CD14-positive monocyte (primary cell): ENCODE data around the gene BIN1. TPM values are rescaled to one million over a fixed set of nuclear protein-coding genes. Genes with fewer than 3 reads are reported as not detected.

ENCODE experiments used
- DNase-seq, 3 donors: peaks; one replicate each; pipeline ENCODE4 v3.0.0-alpha.2; 2011 to 2022
- H2AFZ ChIP-seq: 2 replicates; pipeline ENCODE4 v1.6.0; 2012; ENCODE audit warnings: mild to moderate bottlenecking, low read depth, low read length, inconsistent platforms; ENCODE audit not compliant: insufficient read depth, poor library complexity, severe bottlenecking
- H3K27ac ChIP-seq, 2 donors: 1 replicate in 1 of 2; 2 replicates in 1 of 2; pipeline ENCODE4 v1.5.1; 2012 to 2013; ENCODE audit warnings: low read length in 2 of 2, control low read depth in 1 of 2, inconsistent platforms in 1 of 2, low read depth in 1 of 2, mild to moderate bottlenecking in 1 of 2
- H3K27me3 ChIP-seq, 2 donors: one replicate each; pipeline versions ENCODE4 v1.6.0 to v1.6.1; 2011 to 2013; ENCODE audit warnings: low read length in 2 of 2; ENCODE audit not compliant: control insufficient read depth in 2 of 2, insufficient read depth in 2 of 2
- H3K36me3 ChIP-seq, 2 donors: replicated peaks in 1 of 2; 1 replicate in 1 of 2; 2 replicates in 1 of 2; pipeline versions ENCODE4 v1.5.1 to v1.6.1; 2012 to 2013; ENCODE audit warnings: low read length in 2 of 2, control low read depth in 1 of 2, inconsistent platforms in 1 of 2, mild to moderate bottlenecking in 1 of 2; ENCODE audit not compliant: insufficient read depth in 2 of 2, control insufficient read depth in 1 of 2
- H3K4me1 ChIP-seq, 2 donors: 1 replicate in 1 of 2; 2 replicates in 1 of 2; pipeline versions ENCODE4 v1.5.1 to v1.6.1; 2012 to 2013; ENCODE audit warnings: low read length in 2 of 2, control low read depth in 1 of 2, inconsistent platforms in 1 of 2, mild to moderate bottlenecking in 1 of 2, moderate library complexity in 1 of 2; ENCODE audit not compliant: insufficient read depth in 2 of 2, control insufficient read depth in 1 of 2
- H3K4me2 ChIP-seq: replicated peaks from 2 replicates; pipeline ENCODE3; 2012; ENCODE audit warnings: low read length, moderate library complexity, mild to moderate bottlenecking; ENCODE audit not compliant: poor library complexity, severe bottlenecking; ENCODE audit errors: extremely low read depth
- H3K4me3 ChIP-seq, 3 experiments: fragments of 200-600 bp in 1 of 3; sonication (generic) in 1 of 3; replicated peaks in 1 of 3; 1 replicate in 2 of 3; 2 replicates in 1 of 3; pipeline ENCODE4 v1.5.1; 2011 to 2013; ENCODE audit warnings: low read length in 3 of 3, mild to moderate bottlenecking in 3 of 3, control low read depth in 2 of 3, low read depth in 2 of 3, inconsistent platforms in 1 of 3, moderate library complexity in 1 of 3
- H3K79me2 ChIP-seq: 2 replicates; pipeline ENCODE4 v1.6.0; 2012; ENCODE audit warnings: mild to moderate bottlenecking, control low read depth, inconsistent platforms, low read length, moderate library complexity; ENCODE audit not compliant: insufficient read depth
- H3K9ac ChIP-seq: 2 replicates; pipeline ENCODE4 v1.6.0; 2017; ENCODE audit warnings: low read length, mild to moderate bottlenecking; ENCODE audit not compliant: insufficient read depth, poor library complexity, severe bottlenecking
- H3K9me3 ChIP-seq, 2 donors: replicated peaks in 1 of 2; 1 replicate in 1 of 2; 2 replicates in 1 of 2; pipeline versions ENCODE4 v1.5.1 to v1.6.1; 2012 to 2013; ENCODE audit warnings: low read length in 2 of 2, control low read depth in 1 of 2; ENCODE audit not compliant: control insufficient read depth in 1 of 2, insufficient read depth in 1 of 2
- H4K20me1 ChIP-seq: 2 replicates; pipeline ENCODE4 v1.6.0; 2012; ENCODE audit warnings: mild to moderate bottlenecking, low read length, control low read depth, moderate library complexity; ENCODE audit not compliant: insufficient read depth
- H3K27ac Mint-ChIP-seq, 7 donors: one replicate each; pipeline ENCODE4 v1.8.0; 2020; ENCODE audit warnings: mild to moderate bottlenecking in 7 of 7, mixed read lengths in 7 of 7, moderate library complexity in 6 of 7, inconsistent platforms in 2 of 7
- H3K27me3 Mint-ChIP-seq, 3 donors: one replicate each; pipeline ENCODE4 v1.8.0; 2021 to 2022; ENCODE audit warnings: low read depth in 3 of 3, mild to moderate bottlenecking in 3 of 3, mixed read lengths in 3 of 3, moderate library complexity in 3 of 3, inconsistent platforms in 1 of 3
- H3K36me3 Mint-ChIP-seq, 2 donors: one replicate each; pipeline ENCODE4 v1.8.0; 2020; ENCODE audit warnings: mixed read lengths in 2 of 2, inconsistent platforms in 1 of 2, mild to moderate bottlenecking in 1 of 2
- H3K4me1 Mint-ChIP-seq: one replicate; pipeline ENCODE4 v1.8.0; 2020; ENCODE audit warnings: mild to moderate bottlenecking, mixed read lengths
- H3K4me3 Mint-ChIP-seq, 2 donors: one replicate each; pipeline ENCODE4 v1.8.0; 2020; ENCODE audit warnings: mild to moderate bottlenecking in 2 of 2, mixed read lengths in 2 of 2, moderate library complexity in 1 of 2
- H3K9me3 Mint-ChIP-seq, 7 donors: one replicate each; pipeline ENCODE4 v1.8.0; 2020 to 2022; ENCODE audit warnings: mixed read lengths in 7 of 7, mild to moderate bottlenecking in 6 of 7, moderate library complexity in 6 of 7, inconsistent platforms in 2 of 7
- CTCF ChIP-seq: fragments of 200-600 bp; IDR thresholded peaks from one replicate; pipeline ENCODE4 v1.8.0; 2022; ENCODE audit warnings: antibody characterized with exemption, mild to moderate bottlenecking
- WGBS: methylation state at CpG from one replicate; pipeline ENCODE4 v1.1.5; 2013; ENCODE audit warnings: missing lambda C conversion rate; ENCODE audit not compliant: insufficient coverage; 5-methylcytosine and 5-hydroxymethylcytosine counted together
- intact Hi-C, 2 donors: fragments of 100-400 bp; cut with micrococcal nuclease; formaldehyde crosslinking; loops; one replicate each; pipeline versions ENCODE4 v1.15.0 to v1.15.1; 2023
- polyA plus RNA-seq, 3 donors: library from polyadenylated mRNA; depleted of rRNA in 1 of 3; unstranded in 2 of 3; stranded (reverse) in 1 of 3; fragments of 300-500 nt in 2 of 3; fragments of >200 nt in 1 of 3; fragmentation: Illumina TruSeq in 2 of 3; gene quantifications; 1 replicate in 2 of 3; 2 replicates in 1 of 3; pipeline ENCODE4 v1.2.3, GENCODE V29; 2012 to 2021

The BIN1 gene
- polyA plus RNA-seq, 3 donors: 3.4 to 7.5 (median 4.1) TPM

DNA sequence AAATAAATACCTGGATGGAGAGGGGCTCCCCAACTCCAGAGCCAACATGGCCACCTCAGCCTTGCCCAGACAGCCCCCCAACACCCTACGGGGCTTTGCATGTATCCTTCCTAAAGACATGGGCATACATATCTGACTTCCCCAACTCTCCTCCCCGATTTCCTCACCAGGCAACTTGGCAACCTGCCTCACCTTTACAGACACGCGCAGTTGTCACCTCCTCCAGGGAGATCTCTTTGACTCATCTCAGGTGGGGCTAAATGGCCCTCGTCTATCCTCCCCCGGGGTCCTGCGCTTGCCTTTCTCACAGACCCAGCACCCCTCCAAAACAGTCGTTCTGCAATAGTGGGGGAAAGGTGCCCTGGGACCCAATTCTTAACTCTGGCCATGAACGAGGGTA is 10.6 kb upstream of the BIN1 start:
- no peak for TF ChIP-seq CTCF
- H3K27ac ChIP-seq: no peak overlapping the region
- no peaks in the 10 kb centered on the region for H3K36me3 Mint-ChIP-seq
- no peak overlapping the region for H2AFZ ChIP-seq
- no peaks in the 10 kb centered on the region for H3K27me3 ChIP-seq
- H4K20me1 ChIP-seq: no peaks in the 10 kb centered on the region
- no peaks in the 10 kb centered on the region for H3K36me3 ChIP-seq
- no peak overlapping the region for H3K4me2 ChIP-seq
- H3K4me3 ChIP-seq: no peak overlapping the region
- no peaks in the 10 kb centered on the region for H3K79me2 ChIP-seq
- intact Hi-C loops: no loop called here
- peaks cover 6 to 7% (median 6%) of the 10 kb centered on the region in 3 donors for H3K27me3 Mint-ChIP-seq
- no peak overlapping the region for H3K4me3 Mint-ChIP-seq
- peak overlapping the region in 1 of 7 donors; percentile 34 for H3K27ac Mint-ChIP-seq
- peaks cover 0 to 6% of the 10 kb centered on the region in 2 donors for H3K9me3 ChIP-seq
- no peak for DNase-seq
- H3K9ac ChIP-seq: no peak overlapping the region
- peaks cover 0 to 7% (median 4%) of the 10 kb centered on the region in 7 donors for H3K9me3 Mint-ChIP-seq
- H3K4me1 Mint-ChIP-seq: no peaks in the 10 kb centered on the region
- no peaks in the 10 kb centered on the region for H3K4me1 ChIP-seq
- 100% methylated on average over 1 of the region's 9 CpGs for WGBS

DNA sequence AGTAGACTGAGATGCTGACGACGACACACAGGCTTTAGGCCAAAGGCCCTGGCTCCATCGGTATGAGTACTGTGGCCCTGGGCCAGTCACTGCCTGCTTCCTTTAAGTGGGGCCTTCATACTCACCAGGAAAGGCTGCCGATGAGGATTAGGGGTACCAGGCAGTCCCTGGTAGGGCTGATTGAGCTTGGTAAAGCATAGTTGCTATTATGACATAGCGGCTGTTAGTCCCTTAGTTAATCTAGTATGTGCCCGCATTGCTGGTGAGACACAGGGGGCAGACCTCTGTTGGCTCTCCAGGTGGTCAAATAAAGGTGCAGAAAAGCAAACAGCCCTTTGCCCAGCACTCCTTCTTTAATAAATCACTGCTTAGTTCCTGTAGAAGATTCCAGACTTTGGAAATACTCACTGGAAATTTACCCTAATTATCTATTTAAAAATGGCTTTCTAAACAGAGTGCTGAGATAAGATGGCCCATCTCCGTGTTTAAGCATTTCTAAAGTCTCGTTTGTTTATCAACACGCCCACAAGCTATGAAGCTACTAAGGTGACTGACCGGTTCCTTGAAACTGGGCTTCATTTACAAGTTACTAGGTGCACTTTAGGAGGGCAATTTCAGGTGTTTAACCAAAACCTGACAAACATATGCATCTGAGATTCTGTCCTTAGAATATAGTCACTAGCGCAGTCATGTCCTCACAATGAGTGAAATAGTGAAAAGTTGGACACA is 8.7 kb upstream of the BIN1 start:
- peaks cover 0 to 3% of the 10 kb centered on the region in 2 donors for H3K9me3 ChIP-seq
- Mint-ChIP-seq H3K4me3 (no peak overlapping the region), H3K4me1 (no peaks in the 10 kb centered on the region), H3K27me3 (peaks cover 4 to 8% (median 6%) of the 10 kb centered on the region in 3 donors), H3K9me3 (peaks cover 0 to 3% (median 0%) of the 10 kb centered on the region in 7 donors), H3K27ac (no peak overlapping the region), H3K36me3 (no peaks in the 10 kb centered on the region)
- 95% methylated on average over 9 of the region's 11 CpGs for WGBS
- H2AFZ ChIP-seq: no peak overlapping the region
- no peaks in the 10 kb centered on the region for H3K27me3 ChIP-seq
- H3K4me3 ChIP-seq: no peak overlapping the region
- no peak overlapping the region for H3K4me2 ChIP-seq
- no peaks in the 10 kb centered on the region for H4K20me1 ChIP-seq
- no peak overlapping the region for H3K9ac ChIP-seq
- no peak for TF ChIP-seq CTCF
- H3K79me2 ChIP-seq: no peaks in the 10 kb centered on the region
- no peaks in the 10 kb centered on the region for H3K36me3 ChIP-seq
- no peak overlapping the region for H3K27ac ChIP-seq
- no peaks in the 10 kb centered on the region for H3K4me1 ChIP-seq
- intact Hi-C loops: no loop called here
- DNase-seq: no peak
